Measurements from ENCODE around the gene NFKB1. TPM values are rescaled to one million over a fixed set of nuclear protein-coding genes. Genes with fewer than 3 reads are reported as not detected.

Gene NFKB1
- total and polyA plus RNA-seq, 8 donors: 9.6 to 36.5 (median 21.2) TPM

GRCh38 chr4:102551958-102552565 lies 50.9 kb downstream of the NFKB1 start:
- no peak overlapping the region for H3K4me3 ChIP-seq
- H3K27ac ChIP-seq: no peak overlapping the region
- H3K36me3 ChIP-seq: peaks cover 0 to 16% (median 7%) of the 10 kb centered on the region in 4 donors
- intact Hi-C loops (cut with DNase I; ENCODE audit: low total_unique reads): no loop called here
- H3K4me1 ChIP-seq: peaks cover 8 to 33% (median 20%) of the 10 kb centered on the region in 4 donors
- 91 to 96% (median 94%) methylated on average over 4 of the region's 4 CpGs for WGBS, 5 donors
- DNase-seq: no peak
- no peaks in the 10 kb centered on the region for H3K9me3 ChIP-seq
- no peaks in the 10 kb centered on the region for H3K27me3 ChIP-seq
- TF ChIP-seq POLR2AphosphoS5 (IDR thresholded peaks at IDR 0.05) (no peak), CTCF (IDR thresholded peaks at IDR 0.05) (no peak), POLR2A (IDR thresholded peaks at IDR 0.05) (no peak), EP300 (IDR thresholded peaks at IDR 0.05) (no peak)

GRCh38 chr4:102552781-102553180 lies 51.6 kb downstream of the NFKB1 start:
- intact Hi-C loops (cut with DNase I; ENCODE audit: low total_unique reads): no loop called here
- Histone ChIP-seq H3K27ac (no peak overlapping the region), H3K4me3 (no peak overlapping the region), H3K36me3 (peaks cover 0 to 15% (median 7%) of the 10 kb centered on the region in 4 donors), H3K9me3 (no peaks in the 10 kb centered on the region), H3K27me3 (no peaks in the 10 kb centered on the region), H3K4me1 (peaks cover 8 to 36% (median 20%) of the 10 kb centered on the region in 4 donors)
- WGBS, 5 donors: 33 to 59% (median 53%) methylated on average over 1 of the region's 1 CpG
- DNase-seq: no peak
- TF ChIP-seq EP300 (IDR thresholded peaks at IDR 0.05) (no peak), POLR2A (IDR thresholded peaks at IDR 0.05) (no peak), POLR2AphosphoS5 (IDR thresholded peaks at IDR 0.05) (no peak), CTCF (IDR thresholded peaks at IDR 0.05) (no peak)

GRCh38 chr4:102553982-102554381 lies 52.8 kb downstream of the NFKB1 start:
- no peaks in the 10 kb centered on the region for H3K27me3 ChIP-seq
- no peak overlapping the region for H3K27ac ChIP-seq
- peaks cover 0 to 5% (median 0%) of the 10 kb centered on the region in 4 donors for H3K36me3 ChIP-seq
- no peak for DNase-seq
- TF ChIP-seq CTCF (IDR thresholded peaks at IDR 0.05) (no peak), EP300 (IDR thresholded peaks at IDR 0.05) (no peak), POLR2AphosphoS5 (IDR thresholded peaks at IDR 0.05) (no peak), POLR2A (IDR thresholded peaks at IDR 0.05) (no peak)
- no peaks in the 10 kb centered on the region for H3K9me3 ChIP-seq
- intact Hi-C loops (cut with DNase I; ENCODE audit: low total_unique reads): no loop called here
- H3K4me3 ChIP-seq: no peak overlapping the region
- H3K4me1 ChIP-seq: peaks cover 8 to 36% (median 20%) of the 10 kb centered on the region in 4 donors
- WGBS, 5 donors: 93 to 100% (median 96%) methylated on average over 1 of the region's 1 CpG

GRCh38 chr4:102554482-102554881 lies 53.3 kb downstream of the NFKB1 start:
- H3K4me3 ChIP-seq: no peak overlapping the region
- DNase-seq: no peak
- no peak for TF ChIP-seq POLR2A (IDR thresholded peaks at IDR 0.05)
- no peak for TF ChIP-seq CTCF (IDR thresholded peaks at IDR 0.05)
- TF ChIP-seq POLR2AphosphoS5 (IDR thresholded peaks at IDR 0.05): no peak
- no peak for TF ChIP-seq EP300 (IDR thresholded peaks at IDR 0.05)
- no peaks in the 10 kb centered on the region for H3K9me3 ChIP-seq
- intact Hi-C loops (cut with DNase I; ENCODE audit: low total_unique reads): no loop called here
- no peaks in the 10 kb centered on the region for H3K27me3 ChIP-seq
- peaks cover 0 to 5% (median 0%) of the 10 kb centered on the region in 4 donors for H3K36me3 ChIP-seq
- peaks cover 8 to 39% (median 20%) of the 10 kb centered on the region in 4 donors for H3K4me1 ChIP-seq
- H3K27ac ChIP-seq: no peak overlapping the region
- 54 to 72% (median 70%) methylated on average over 5 of the region's 5 CpGs for WGBS, 5 donors
